HepG2 (cell line): ENCODE measurements around the gene SPA17. TPM values are rescaled to one million over a fixed set of nuclear protein-coding genes. Genes with fewer than 3 reads are reported as not detected.

Experiments
- CBX2 ChIP-seq, 2 experiments: fragments of 200-600 bp in 1 of 2; sonication (generic); formaldehyde crosslinking in 1 of 2; IDR thresholded peaks; 2 replicates each; pipeline versions ENCODE4 v1.7.0 to v1.8.1; 2018 to 2022; ENCODE audit warnings: low read depth in 2 of 2, low read length in 1 of 2, mild to moderate bottlenecking in 1 of 2, missing genetic modification reagents in 1 of 2
- HNRNPL ChIP-seq: fragments of 200-400 bp; formaldehyde crosslinking; IDR thresholded peaks from 2 replicates; pipeline ENCODE4 v1.6.1; 2017; ENCODE audit warnings: mild to moderate bottlenecking, low read depth, low read length
- MBNL3 ChIP-seq: fragments of 250-450 bp; sonication (Bioruptor Pico); conservative IDR thresholded peaks from 2 replicates; pipeline ENCODE4 v1.8.0; 2022; ENCODE audit warnings: mild to moderate bottlenecking, inconsistent platforms
- MIXL1 ChIP-seq: IDR thresholded peaks from 2 replicates; pipeline ENCODE4 v1.6.1; 2016
- NFKB2 ChIP-seq: sonication (generic); formaldehyde crosslinking; IDR thresholded peaks from 2 replicates; pipeline ENCODE4 v1.4.0; 2020; ENCODE audit warnings: missing genetic modification reagents, borderline replicate concordance
- NFRKB ChIP-seq: fragments of 450-650 bp; IDR thresholded peaks from 2 replicates; pipeline ENCODE4 v1.6.1; 2017
- ZNF24 ChIP-seq: fragments of 450-650 bp; IDR thresholded peaks from 2 replicates; pipeline ENCODE4 v1.6.1; 2017; ENCODE audit warnings: antibody characterized with exemption, mild to moderate bottlenecking
- ZNF281 ChIP-seq: sonication (generic); formaldehyde crosslinking; IDR thresholded peaks from 2 replicates; pipeline ENCODE4 v1.4.0; 2020; ENCODE audit warnings: missing genetic modification reagents, borderline replicate concordance
- ZNF441 ChIP-seq: sonication (generic); formaldehyde crosslinking; IDR thresholded peaks from 2 replicates; pipeline ENCODE4 v1.7.0; 2021; ENCODE audit warnings: missing genetic modification reagents, borderline replicate concordance
- ZNF703 ChIP-seq: sonication (generic); formaldehyde crosslinking; IDR thresholded peaks from 2 replicates; pipeline ENCODE4 v1.5.1; 2020; ENCODE audit warnings: missing genetic modification reagents, mild to moderate bottlenecking, moderate library complexity, borderline replicate concordance
- polyA plus RNA-seq, 8 experiments: library from polyadenylated mRNA; depleted of rRNA in 3 of 8; stranded (reverse) in 7 of 8; unstranded in 1 of 8; fragments of >200 nt; fragmentation: Illumina TruSeq in 4 of 8; extraction: Trizol in 4 of 8; gene quantifications; 2 replicates each; pipeline versions ENCODE4 v1.2.1 to v1.2.3, GENCODE V29; 2011 to 2016; ENCODE audit warnings: low read depth in 4 of 8, missing spikeins in 1 of 8, mixed read lengths in 1 of 8; ENCODE audit not compliant: insufficient read depth in 1 of 8
- total RNA-seq, 5 experiments: library from RNA; depleted of rRNA; stranded (reverse); fragments of >200 nt; fragmentation: Illumina TruSeq; extraction: Trizol; gene quantifications; 2 replicates each; pipeline ENCODE4 v1.2.3, GENCODE V29; 2016; ENCODE audit warnings: low read depth in 1 of 5

Gene SPA17
- total and polyA plus RNA-seq, 2 of the 13 experiments (the other 11 are each of a cell fraction or from before 2014, with no cell fraction given) = 4.4 to 8.4 TPM

GRCh38 chr11:124739479-124740276, 66.0 kb downstream of the SPA17 start, which contains the start of gene NRGN (continued):
- TF ChIP-seq CBX2 (IDR thresholded peaks at IDR 0.05; ENCODE audit: low read depth, low read length) (no peak), CBX2 (CRISPR knock-in tag; IDR thresholded peaks at IDR 0.05; ENCODE audit: low read depth) (no peak), ZNF24 (no peak), HNRNPL (0 out of 2 replicates have a peak, but pooled peaks have one; percentile 9), MBNL3 (CRISPR knock-in tag) (no peak), NFRKB (no peak), ZNF703 (no peak), NFKB2 (CRISPR knock-in tag) (peak; percentile 18; the same call in 1 of the 2 replicates), ZNF441 (peak; percentile 46; the same call in 1 of the 2 replicates), MIXL1 (no peak), ZNF281 (no peak)
